GM12864 (cell line): Measurements from ENCODE around the gene USP40.

Experiments
- DNase-seq: peaks from one replicate; pipeline ENCODE4 v3.0.0-alpha.2; 2011; ENCODE audit warnings: low read depth
- H3K4me3 ChIP-seq: 2 replicates; pipeline ENCODE4 v1.5.1; 2011; ENCODE audit warnings: mild to moderate bottlenecking, low read depth, low read length, control low read depth
- CTCF ChIP-seq: IDR thresholded peaks from 2 replicates; pipeline ENCODE4 v1.5.1; 2011; ENCODE audit warnings: low read depth, mild to moderate bottlenecking, moderate library complexity, low read length, control low read depth, inconsistent platforms; ENCODE audit errors: missing control alignments

The USP40 gene

GRCh38 chr2:233439191-233439590 lies 127.4 kb downstream of the USP40 start:
- TF ChIP-seq CTCF = no peak
- no peak overlapping the region for H3K4me3 ChIP-seq
- no peak for DNase-seq

GRCh38 chr2:233438573-233439147 lies 127.9 kb downstream of the USP40 start:
- TF ChIP-seq CTCF = no peak
- no peak overlapping the region for H3K4me3 ChIP-seq
- DNase-seq = no peak

GRCh38 chr2:233437439-233437955 lies 129.1 kb downstream of the USP40 start:
- no peak for TF ChIP-seq CTCF
- no peak overlapping the region for H3K4me3 ChIP-seq
- no peak for DNase-seq

GRCh38 chr2:233436691-233437438 lies 129.7 kb downstream of the USP40 start:
- no peak for TF ChIP-seq CTCF
- H3K4me3 ChIP-seq = no peak overlapping the region
- no peak for DNase-seq

- TF ChIP-seq CTCF = no peak
- DNase-seq = no peak
- no peak overlapping the region for H3K4me3 ChIP-seq
Measured at GRCh38 chr2:233436191-233436581, 130.4 kb downstream of the USP40 start.

GRCh38 chr2:233435436-233436190 lies 131.0 kb downstream of the USP40 start:
- H3K4me3 ChIP-seq = no peak overlapping the region
- DNase-seq = no peak
- no peak for TF ChIP-seq CTCF
